22Rv1 (cell line): ENCODE data around the gene NOXO1.

ENCODE experiments used
- CTCF ChIP-seq: fragments of 450-650 bp; IDR thresholded peaks from 2 replicates; pipeline ENCODE4 v1.5.1; 2017; ENCODE audit warnings: mild to moderate bottlenecking
- ZFX ChIP-seq: fragments of 450-650 bp; IDR thresholded peaks from 2 replicates; pipeline ENCODE4 v1.6.1; 2017; ENCODE audit warnings: antibody characterized with exemption, borderline replicate concordance

GRCh38 chr16:1978476-1979120 lies 2.7 kb downstream of the NOXO1 start:
- TF ChIP-seq CTCF = no peak
- no peak for TF ChIP-seq ZFX
